Measurements from ENCODE around the gene FAM120AOS.
A peak's percentile ranks its signal among the peaks of the same experiment; 100 is the strongest.

Gene FAM120AOS

DNA sequence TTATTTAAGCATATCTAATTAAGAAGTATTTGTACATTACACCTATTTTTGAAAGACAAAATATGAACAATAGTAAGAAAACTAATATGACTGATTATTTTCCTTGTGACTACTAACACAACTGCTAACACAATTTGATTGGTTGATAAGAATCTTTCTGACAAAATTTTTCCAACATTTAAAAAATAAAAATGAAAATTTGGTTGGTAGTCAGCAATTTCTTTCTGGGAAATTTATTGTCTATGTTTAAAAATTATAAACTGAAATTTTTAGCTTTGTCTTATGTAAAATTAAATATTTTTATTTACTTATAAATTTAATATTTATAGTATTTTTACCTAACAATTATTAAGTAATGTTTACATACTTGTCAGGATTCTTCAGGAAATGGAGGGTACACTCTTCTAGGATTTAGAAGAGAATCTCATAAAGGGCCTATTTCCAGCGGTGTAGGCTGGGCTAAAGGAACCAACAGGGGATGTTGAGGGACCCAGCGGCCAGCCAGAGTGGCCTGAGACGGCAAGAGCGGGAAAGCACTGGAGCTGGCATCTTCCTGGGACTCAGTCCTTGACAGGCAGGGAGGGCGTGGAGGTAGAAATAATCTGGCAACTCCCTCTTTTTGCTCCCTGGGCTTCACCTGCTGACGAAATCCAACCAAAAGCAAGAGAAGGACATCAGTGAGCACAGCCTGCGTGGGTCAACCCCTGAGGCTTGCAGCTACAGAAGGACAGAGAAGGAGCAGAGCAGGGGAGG, 16.6 kb downstream of the FAM120AOS start:
- DNase-seq = no peak

GRCh38 chr9:93436218-93436617, 17.2 kb downstream of the FAM120AOS start:
- no peak for DNase-seq

- DNase-seq = no peak
These were observed 18.0 kb downstream of the FAM120AOS start for GRCh38 chr9:93435386-93435785.

DNA sequence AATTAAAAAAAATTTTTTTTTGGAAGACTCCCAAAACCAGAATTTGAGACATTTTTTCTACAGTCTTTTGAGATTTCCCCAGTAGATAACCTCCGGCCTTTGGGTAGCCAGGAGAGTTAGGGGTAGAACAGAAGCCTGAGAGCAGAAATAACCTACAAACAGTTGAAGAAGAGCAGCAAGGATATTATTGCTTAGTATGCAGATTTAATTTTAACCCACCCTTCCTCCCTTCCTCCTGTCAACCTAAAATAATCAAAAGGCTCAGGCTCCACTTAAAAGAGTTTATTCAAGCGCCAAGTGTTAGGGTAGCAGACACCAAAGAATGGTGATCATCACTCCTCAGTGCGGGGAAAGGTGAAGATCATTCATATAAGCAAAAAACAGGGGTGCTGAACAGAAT, 19.3 kb downstream of the FAM120AOS start:
- no peak for DNase-seq

GRCh38 chr9:93432964-93433363, 20.4 kb downstream of the FAM120AOS start:
- DNase-seq = no peak

DNA sequence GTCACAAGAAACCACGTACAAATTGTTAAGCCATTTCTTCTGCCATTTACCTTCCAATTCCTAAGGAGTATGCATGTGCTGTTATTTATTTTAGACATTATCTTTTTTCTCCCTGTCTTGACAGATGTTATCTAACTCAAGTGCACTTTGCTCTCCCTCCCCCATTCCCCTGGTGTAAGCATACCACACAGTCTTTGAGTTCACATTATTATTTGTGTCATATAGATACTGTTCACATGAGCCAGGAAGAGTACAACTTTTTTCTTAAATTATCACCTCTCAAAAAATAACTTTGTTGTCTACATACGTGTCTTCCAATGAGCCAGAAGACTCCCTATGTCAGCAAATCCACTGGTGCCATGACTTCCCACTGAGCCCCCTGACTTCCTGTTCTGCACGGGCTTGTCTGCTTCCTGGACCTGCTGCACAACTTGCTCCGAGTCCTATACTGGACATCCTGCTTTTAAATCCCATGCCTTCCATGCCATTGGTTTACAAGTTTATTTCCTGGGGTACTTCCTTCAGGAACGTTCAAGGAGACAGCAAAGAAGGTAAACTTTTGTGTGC, 21.8 kb downstream of the FAM120AOS start:
- peak; percentile 26 for DNase-seq

DNA sequence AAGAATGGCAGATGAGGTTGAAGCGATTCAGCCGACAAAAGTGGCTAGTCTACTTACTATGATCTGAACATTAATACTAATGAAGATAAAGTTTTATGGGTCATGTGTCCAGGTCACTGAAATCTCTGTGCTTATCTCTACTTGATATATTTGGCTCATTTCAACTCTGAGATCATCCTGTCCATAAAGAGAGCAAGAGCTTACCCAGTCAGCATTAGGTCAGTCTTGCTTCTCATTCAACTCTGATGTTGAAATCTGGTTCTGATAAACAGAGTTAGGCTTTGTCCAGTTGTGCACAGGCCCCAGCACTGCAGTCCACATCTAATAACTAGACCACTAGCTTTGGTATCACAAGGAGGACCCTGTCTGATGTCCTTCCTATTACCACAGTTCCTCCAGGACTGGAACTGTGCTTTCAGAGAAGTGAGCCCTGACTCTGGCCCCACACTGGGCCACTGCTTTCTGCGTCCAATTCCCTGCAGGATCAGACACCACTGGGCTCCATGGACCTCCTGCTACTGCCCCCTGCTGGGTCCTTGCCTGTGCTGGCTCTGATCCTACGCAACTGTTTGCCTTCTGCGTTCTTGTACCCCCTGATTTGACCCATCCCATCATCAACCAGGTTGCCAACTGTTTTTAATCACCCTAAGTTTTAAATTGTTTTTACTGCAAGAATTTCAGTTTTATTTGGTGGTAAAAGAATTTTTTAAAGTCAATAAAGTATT, 25.6 kb downstream of the FAM120AOS start:
- DNase-seq = peak; percentile 11

DNA sequence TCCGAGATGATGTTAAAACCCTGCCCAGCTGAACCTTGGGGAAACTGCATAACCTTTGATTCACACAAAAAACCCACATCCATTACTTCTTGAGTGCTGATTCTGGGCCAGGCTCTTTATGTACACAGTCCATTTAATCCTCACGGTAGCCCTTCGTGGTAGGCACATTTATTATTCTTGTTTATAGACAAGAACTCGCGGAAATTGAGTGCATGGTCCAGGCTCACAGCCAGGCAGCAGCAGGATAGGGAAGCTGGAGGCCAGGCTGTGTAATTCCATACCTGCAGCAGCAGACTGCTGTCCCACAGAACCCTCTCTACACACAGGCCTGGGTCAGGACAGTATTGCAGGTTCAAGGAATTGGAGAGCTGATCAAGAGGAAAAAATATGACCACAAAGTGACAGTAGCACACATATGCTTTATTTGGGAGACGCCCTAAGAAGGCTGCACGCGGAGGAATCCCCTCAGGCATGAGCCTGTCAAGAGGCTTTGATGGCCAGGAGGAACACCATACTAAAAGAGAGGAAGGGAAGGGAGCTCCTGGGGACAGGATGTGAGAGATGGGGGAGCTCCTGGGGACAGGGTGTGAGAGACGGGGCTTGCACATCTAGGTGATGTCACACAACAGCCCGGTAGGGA, 30.3 kb downstream of the FAM120AOS start:
- DNase-seq = no peak

GRCh38 chr9:93419023-93419422, 34.4 kb downstream of the FAM120AOS start:
- DNase-seq = no peak

- no peak for DNase-seq
These were observed 35.8 kb downstream of the FAM120AOS start for GRCh38 chr9:93417538-93417937.

- DNase-seq = no peak
These were observed 36.7 kb downstream of the FAM120AOS start for GRCh38 chr9:93416530-93417235.

GRCh38 chr9:93415176-93415690, 38.1 kb downstream of the FAM120AOS start:
- no peak for DNase-seq

DNA sequence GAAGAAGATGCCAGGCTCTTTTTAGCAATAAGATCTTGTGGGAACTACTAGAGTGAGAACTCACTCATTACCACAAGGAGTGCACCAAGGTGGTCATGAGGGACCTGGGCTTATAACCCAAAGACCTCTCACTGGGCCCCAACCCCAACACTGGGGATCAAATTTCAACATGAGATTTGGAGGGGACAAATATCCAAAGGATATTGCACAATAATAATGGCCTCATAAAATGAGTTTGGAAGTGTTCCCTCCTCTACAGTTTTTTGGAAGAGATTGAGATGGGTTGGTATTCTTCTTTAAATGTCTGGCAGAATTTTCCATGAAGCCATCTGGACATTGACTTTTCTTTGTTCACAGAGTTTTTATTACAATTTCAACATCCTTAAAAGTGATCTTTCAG, 39.9 kb downstream of the FAM120AOS start:
- DNase-seq = no peak

DNA sequence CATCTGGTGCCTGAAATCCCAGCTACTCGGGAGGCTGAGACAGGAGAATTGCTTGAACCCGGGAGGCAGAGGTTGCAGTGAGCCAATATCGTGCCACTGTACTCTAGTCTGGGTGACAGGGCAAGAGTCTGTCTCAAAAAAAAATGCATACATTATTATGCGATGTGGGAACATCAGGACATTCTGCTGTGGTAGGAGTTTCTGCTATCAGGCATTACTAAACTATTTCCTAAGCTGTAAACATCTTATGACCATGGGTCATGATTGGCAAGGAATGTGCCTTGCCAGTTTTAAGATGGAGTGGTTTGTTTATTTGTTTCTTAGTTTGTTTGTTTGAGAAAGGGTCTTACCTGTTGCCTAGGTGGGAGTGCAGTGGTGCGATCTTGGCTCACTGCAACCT, 47.0 kb downstream of the FAM120AOS start:
- DNase-seq = no peak

- DNase-seq = no peak
These were observed 54.9 kb downstream of the FAM120AOS start for GRCh38 chr9:93398471-93398870.

GRCh38 chr9:93397661-93398373, 55.6 kb downstream of the FAM120AOS start:
- no peak for DNase-seq

Data from hematopoietic multipotent progenitor cell treated with erythropoietin and hydrocortisone succinate and interleukin-3 and kit ligand, for 4 days (in vitro differentiated cells).